ENCODE measurements around the gene JUND. TPM values are rescaled to one million over a fixed set of nuclear protein-coding genes. Genes with fewer than 3 reads are reported as not detected.

JUND gene
- polyA plus RNA-seq, 1 of the 3 experiments (the other 2 are of a cell fraction): 115 TPM

GRCh38 chr19:18262144-18262543, 19.3 kb downstream of the JUND start:
- TF ChIP-seq GATA2 (CRISPR knock-in tag; IDR thresholded peaks at IDR 0.05): no peak
- TF ChIP-seq ZBTB33 (IDR thresholded peaks at IDR 0.05; ENCODE audit: borderline replicate concordance, low read depth): no peak
- TF ChIP-seq GABPA (IDR thresholded peaks at IDR 0.05; ENCODE audit: low read depth): no peak
- TF ChIP-seq NRF1 (IDR thresholded peaks at IDR 0.05; ENCODE audit: low read depth, low read length): no peak
- no peak for TF ChIP-seq SIN3A (IDR thresholded peaks at IDR 0.05; ENCODE audit: borderline replicate concordance, low read depth, low read length)
- no peak for TF ChIP-seq FOSL2 (IDR thresholded peaks at IDR 0.05; ENCODE audit: borderline replicate concordance, low read depth)
- no peak for TF ChIP-seq USF2 (IDR thresholded peaks at IDR 0.05; ENCODE audit: borderline replicate concordance, low read depth, low read length)
- TF ChIP-seq PBX3 (IDR thresholded peaks at IDR 0.05): no peak
- TF ChIP-seq TCF12 (IDR thresholded peaks at IDR 0.05): no peak
- no peak for TF ChIP-seq RAD21 (IDR thresholded peaks at IDR 0.05; ENCODE audit: low read length)
- H3K27ac ChIP-seq (ENCODE audit: low read depth in 2 of 2, low read length in 1 of 2): no peak overlapping the region
- peaks cover 3 to 22% of the 10 kb centered on the region in 2 experiments for H3K36me3 ChIP-seq (replicated peaks in 1 of 2; ENCODE audit: control insufficient read depth in 1 of 2, insufficient read depth in 2 of 2, low read length in 1 of 2)
- ChIA-PET CTCF (interaction anchor here (1.0 to 19.4 kb wide), 7 partner anchors 10 to 61 kb away, joined by 4 to 505 read pairs (median 8); partner anchors contain the start of genes IQCN, MPV17L2 and RAB3A), POLR2A (interaction anchor here (0.8 kb wide), 1 partner anchor 68 kb away, joined by 3 read pairs; no protein-coding TSS in a partner anchor)
- no peak overlapping the region for H3K4me2 ChIP-seq
- no peak overlapping the region for H3K4me3 ChIP-seq (ENCODE audit: low read depth in 2 of 2, low read length in 1 of 2)
- H4K20me1 ChIP-seq (ENCODE audit: insufficient read depth): 0 out of 2 replicates have a peak, but pooled peaks cover 2% of the 10 kb centered on the region
- no peaks in the 10 kb centered on the region for H3K9me2 ChIP-seq
- no peaks in the 10 kb centered on the region for H3F3A ChIP-seq (replicated peaks; ENCODE audit: insufficient read depth)
- no peaks in the 10 kb centered on the region for H3K4me1 ChIP-seq (ENCODE audit: control insufficient read depth in 1 of 2, insufficient read depth in 2 of 2, low read depth in 1 of 2, low read length in 1 of 2)
- no peaks in the 10 kb centered on the region for H3K9me3 ChIP-seq
- H2AFZ ChIP-seq (ENCODE audit: low read depth): no peak overlapping the region
- no peaks in the 10 kb centered on the region for H3K27me3 ChIP-seq (ENCODE audit: insufficient read depth)
- no peaks in the 10 kb centered on the region for H3K79me2 ChIP-seq (ENCODE audit: insufficient read depth)
- H3K9ac ChIP-seq: no peak overlapping the region
- DNase-seq: no peak

- WGBS (ENCODE audit: low lambda C conversion rate): no CpG with 5 or more reads among the region's 2 CpGs
- Histone ChIP-seq H3K9me3 (no peaks in the 10 kb centered on the region), H3K36me3 (replicated peaks in 1 of 2; ENCODE audit: control insufficient read depth in 1 of 2, insufficient read depth in 2 of 2, low read length in 1 of 2) (peaks cover 3 to 19% of the 10 kb centered on the region in 2 experiments), H2AFZ (ENCODE audit: low read depth) (no peak overlapping the region), H3K4me1 (ENCODE audit: control insufficient read depth in 1 of 2, insufficient read depth in 2 of 2, low read depth in 1 of 2, low read length in 1 of 2) (no peaks in the 10 kb centered on the region), H3F3A (replicated peaks; ENCODE audit: insufficient read depth) (no peaks in the 10 kb centered on the region), H4K20me1 (ENCODE audit: insufficient read depth) (0 out of 2 replicates have a peak, but pooled peaks cover 2% of the 10 kb centered on the region), H3K27me3 (ENCODE audit: insufficient read depth) (no peaks in the 10 kb centered on the region), H3K27ac (ENCODE audit: low read depth in 2 of 2, low read length in 1 of 2) (no peak overlapping the region), H3K4me3 (ENCODE audit: low read depth in 2 of 2, low read length in 1 of 2) (no peak overlapping the region), H3K9ac (no peak overlapping the region), H3K4me2 (no peak overlapping the region), H3K79me2 (ENCODE audit: insufficient read depth) (no peaks in the 10 kb centered on the region), H3K9me2 (no peaks in the 10 kb centered on the region)
- POLR2A ChIA-PET: interaction anchor here (0.8 kb wide), 1 partner anchor 69 kb away, joined by 3 read pairs; no protein-coding TSS in a partner anchor
- no peak for DNase-seq
- CTCF ChIA-PET: interaction anchor here (1.3 to 19.4 kb wide), 4 partner anchors 9 to 60 kb away, joined by 4 to 505 read pairs (median 24); partner anchors contain the start of genes MPV17L2 and RAB3A
- TF ChIP-seq RXRA (IDR thresholded peaks at IDR 0.05; ENCODE audit: borderline replicate concordance, low read depth) (no peak), TEAD4 (IDR thresholded peaks at IDR 0.05; ENCODE audit: borderline replicate concordance, insufficient read depth) (no peak), FOSL2 (IDR thresholded peaks at IDR 0.05; ENCODE audit: borderline replicate concordance, low read depth) (no peak), RAD21 (IDR thresholded peaks at IDR 0.05; ENCODE audit: low read length) (no peak), CHD2 (IDR thresholded peaks at IDR 0.05; ENCODE audit: low read length, partially characterized antibody) (no peak), ZBTB33 (IDR thresholded peaks at IDR 0.05; ENCODE audit: borderline replicate concordance, low read depth) (no peak), TAF1 (IDR thresholded peaks at IDR 0.05; ENCODE audit: borderline replicate concordance, low read depth, low read length) (no peak), USF2 (IDR thresholded peaks at IDR 0.05; ENCODE audit: borderline replicate concordance, low read depth, low read length) (no peak), FOXJ3 (CRISPR knock-in tag; IDR thresholded peaks at IDR 0.05) (no peak), NRF1 (IDR thresholded peaks at IDR 0.05; ENCODE audit: low read depth, low read length) (no peak), ELF1 (IDR thresholded peaks at IDR 0.05) (no peak), JUND (IDR thresholded peaks at IDR 0.05) (no peak), GABPA (IDR thresholded peaks at IDR 0.05; ENCODE audit: low read depth) (no peak), PBX3 (IDR thresholded peaks at IDR 0.05) (no peak)
Observed at GRCh38 chr19:18261474-18261873, 19.9 kb downstream of the JUND start.
